Subcutaneous adipose tissue (tissue), 4 donors: Measurements from ENCODE around the gene EIF2AK3. TPM values are rescaled to one million over a fixed set of nuclear protein-coding genes. Genes with fewer than 3 reads are reported as not detected.

ENCODE experiments used
- CTCF ChIP-seq: fragments of 450-650 bp; IDR thresholded peaks from one replicate; pipeline ENCODE4 v1.5.1; 2016; ENCODE audit warnings: low read depth, mild to moderate bottlenecking, control low read depth, antibody characterized with exemption, moderate library complexity
- total RNA-seq, 4 donors: library from RNA; depleted of rRNA; stranded (reverse); fragments of >200 nt; gene quantifications; one replicate each; pipeline ENCODE4 v1.1.0, GENCODE V29; 2016

Gene EIF2AK3
- total RNA-seq, 4 donors from 2014 or later: 15.6 to 46.3 (median 21.3) TPM

- no peak for TF ChIP-seq CTCF
Observed at GRCh38 chr2:88606371-88607030, 20.8 kb downstream of the EIF2AK3 start.

- TF ChIP-seq CTCF: no peak
Observed at GRCh38 chr2:88603146-88603545, 24.1 kb downstream of the EIF2AK3 start.

GRCh38 chr2:88602022-88602421, 25.2 kb downstream of the EIF2AK3 start:
- TF ChIP-seq CTCF: no peak

- TF ChIP-seq CTCF: no peak
Observed at GRCh38 chr2:88601286-88601685, 26.0 kb downstream of the EIF2AK3 start.

GRCh38 chr2:88600038-88600465, 27.2 kb downstream of the EIF2AK3 start:
- TF ChIP-seq CTCF: no peak

- TF ChIP-seq CTCF: no peak
Observed at GRCh38 chr2:88599527-88599926, 27.7 kb downstream of the EIF2AK3 start.

- TF ChIP-seq CTCF: no peak
Observed at GRCh38 chr2:88597168-88597567, 30.1 kb downstream of the EIF2AK3 start.
